NCI-H1048 (cell line): ENCODE data around the gene CD34.

Experiments used
- DNase-seq: peaks from one replicate; lab custom pipeline; 2025; lab: John Stamatoyannopoulos, UW

The CD34 gene

DNA sequence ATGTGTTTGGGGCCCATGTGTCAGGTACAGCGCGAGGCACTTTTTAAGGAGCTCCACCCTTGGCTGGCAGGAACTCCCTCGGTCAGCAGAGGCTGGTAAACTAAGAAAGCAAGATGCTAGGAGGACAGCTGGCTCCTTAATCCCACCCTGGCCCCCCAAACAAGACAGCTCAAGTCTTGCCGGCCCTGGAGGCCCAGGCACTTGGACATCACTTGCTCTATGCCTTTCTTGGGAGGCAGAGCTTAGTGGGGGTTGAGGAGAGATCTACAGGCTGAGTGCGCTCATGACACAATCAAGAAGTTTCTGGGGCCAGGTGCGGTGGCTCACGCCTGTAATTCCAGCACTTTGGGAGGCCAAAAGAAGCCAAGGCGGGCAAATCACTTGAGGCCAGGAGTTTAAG lies 78.1 kb downstream of the CD34 start:
- DNase-seq = no peak

- no peak for DNase-seq
Measured at GRCh38 chr1:207831517-207832327, 79.2 kb downstream of the CD34 start.
